ENCODE measurements around the gene GLIPR1L1.
A peak's percentile ranks its signal among the peaks of the same experiment; 100 is the strongest.

GLIPR1L1 gene

GRCh38 chr12:75390156-75390898 lies 55.9 kb downstream of the GLIPR1L1 start:
- DNase-seq (ENCODE audit: low read depth), result no peak
- in situ Hi-C loops (cut with HindIII; ENCODE audit: low sequenced_read_pairs), result no loop called here
- peak overlapping the region; percentile 49 for H3K4me3 ChIP-seq (ENCODE audit: low read depth, low read length)
- TF ChIP-seq, protein P1, sequence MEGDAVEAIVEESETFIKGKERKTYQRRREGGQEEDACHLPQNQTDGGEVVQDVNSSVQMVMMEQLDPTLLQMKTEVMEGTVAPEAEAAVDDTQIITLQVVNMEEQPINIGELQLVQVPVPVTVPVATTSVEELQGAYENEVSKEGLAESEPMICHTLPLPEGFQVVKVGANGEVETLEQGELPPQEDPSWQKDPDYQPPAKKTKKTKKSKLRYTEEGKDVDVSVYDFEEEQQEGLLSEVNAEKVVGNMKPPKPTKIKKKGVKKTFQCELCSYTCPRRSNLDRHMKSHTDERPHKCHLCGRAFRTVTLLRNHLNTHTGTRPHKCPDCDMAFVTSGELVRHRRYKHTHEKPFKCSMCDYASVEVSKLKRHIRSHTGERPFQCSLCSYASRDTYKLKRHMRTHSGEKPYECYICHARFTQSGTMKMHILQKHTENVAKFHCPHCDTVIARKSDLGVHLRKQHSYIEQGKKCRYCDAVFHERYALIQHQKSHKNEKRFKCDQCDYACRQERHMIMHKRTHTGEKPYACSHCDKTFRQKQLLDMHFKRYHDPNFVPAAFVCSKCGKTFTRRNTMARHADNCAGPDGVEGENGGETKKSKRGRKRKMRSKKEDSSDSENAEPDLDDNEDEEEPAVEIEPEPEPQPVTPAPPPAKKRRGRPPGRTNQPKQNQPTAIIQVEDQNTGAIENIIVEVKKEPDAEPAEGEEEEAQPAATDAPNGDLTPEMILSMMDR (IDR thresholded peaks at IDR 0.05; ENCODE audit: low read depth, low read length, missing control alignments), result no peak

- DNase-seq (ENCODE audit: low read depth), result peak; percentile 94
- in situ Hi-C loops (cut with HindIII; ENCODE audit: low sequenced_read_pairs), result no loop called here
- H3K4me3 ChIP-seq (ENCODE audit: low read depth, low read length), result peak within 1 kb of the TSS; percentile 49
- TF ChIP-seq, protein P1 (IDR thresholded peaks at IDR 0.05; ENCODE audit: low read depth, low read length, missing control alignments), result peak; percentile 86
Measured at GRCh38 chr12:75390899-75391538, 56.5 kb downstream of the GLIPR1L1 start, which contains the start of gene GLIPR1L2. TSS of gene GLIPR1L2 (plus strand) at chr12:75391089. CDS start at chr12:75391117, 28 bp downstream.

GRCh38 chr12:75404231-75404630 lies 69.8 kb downstream of the GLIPR1L1 start:
- TF ChIP-seq, protein P1 (IDR thresholded peaks at IDR 0.05; ENCODE audit: low read depth, low read length, missing control alignments), result no peak
- DNase-seq (ENCODE audit: low read depth), result no peak
- in situ Hi-C loops (cut with HindIII; ENCODE audit: low sequenced_read_pairs), result no loop called here
- no peak overlapping the region for H3K4me3 ChIP-seq (ENCODE audit: low read depth, low read length)

DNA sequence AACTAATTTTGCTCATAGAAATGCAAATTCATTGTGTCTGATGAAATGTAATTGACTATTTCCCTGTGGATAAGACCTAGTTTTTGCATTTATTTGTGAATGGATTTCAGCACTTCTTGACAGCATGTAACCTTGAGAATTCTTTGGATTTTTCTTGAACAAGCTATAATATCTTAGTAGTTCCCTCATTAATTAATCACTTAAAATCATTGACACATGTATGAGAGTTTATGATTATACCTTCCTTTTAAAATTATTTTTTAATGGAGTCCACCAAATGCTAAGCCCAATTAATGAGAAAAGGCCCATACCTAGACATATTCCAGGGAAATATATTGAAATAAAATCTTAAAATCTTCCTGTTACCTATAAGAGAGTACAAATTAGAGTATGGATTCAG lies 73.2 kb downstream of the GLIPR1L1 start:
- TF ChIP-seq, protein P1 (IDR thresholded peaks at IDR 0.05; ENCODE audit: low read depth, low read length, missing control alignments), result no peak
- no peak overlapping the region for H3K4me3 ChIP-seq (ENCODE audit: low read depth, low read length)
- no peak for DNase-seq (ENCODE audit: low read depth)
- in situ Hi-C loops (cut with HindIII; ENCODE audit: low sequenced_read_pairs), result no loop called here

- in situ Hi-C loops (cut with HindIII; ENCODE audit: low sequenced_read_pairs), result no loop called here
- TF ChIP-seq, protein P1 (IDR thresholded peaks at IDR 0.05; ENCODE audit: low read depth, low read length, missing control alignments), result no peak
- no peak overlapping the region for H3K4me3 ChIP-seq (ENCODE audit: low read depth, low read length)
- no peak for DNase-seq (ENCODE audit: low read depth)
Measured at GRCh38 chr12:75409830-75410229, 75.4 kb downstream of the GLIPR1L1 start.

DNA sequence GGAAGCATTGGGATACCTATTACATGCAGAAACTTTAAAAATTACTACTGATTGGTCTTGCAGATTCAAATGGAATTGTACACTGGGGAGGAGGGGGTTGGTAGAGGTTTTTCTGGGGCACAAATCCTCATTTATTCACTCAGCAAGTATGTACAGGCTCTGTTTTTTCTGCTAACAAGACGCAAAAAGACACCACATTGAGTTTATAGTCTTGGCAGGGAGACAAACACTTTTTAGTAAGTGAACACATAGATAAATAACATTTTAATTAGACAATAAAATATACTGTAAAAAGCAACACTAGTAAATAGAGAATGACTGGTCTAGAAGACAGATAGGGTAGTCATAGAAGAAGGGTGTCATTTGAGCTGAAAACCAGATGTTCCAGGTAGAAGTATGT lies 80.2 kb downstream of the GLIPR1L1 start:
- DNase-seq (ENCODE audit: low read depth), result no peak
- TF ChIP-seq, protein P1 (IDR thresholded peaks at IDR 0.05; ENCODE audit: low read depth, low read length, missing control alignments), result no peak
- in situ Hi-C loops (cut with HindIII; ENCODE audit: low sequenced_read_pairs), result no loop called here
- no peak overlapping the region for H3K4me3 ChIP-seq (ENCODE audit: low read depth, low read length)
